ENCODE results near the gene STXBP4.

The STXBP4 gene

DNA sequence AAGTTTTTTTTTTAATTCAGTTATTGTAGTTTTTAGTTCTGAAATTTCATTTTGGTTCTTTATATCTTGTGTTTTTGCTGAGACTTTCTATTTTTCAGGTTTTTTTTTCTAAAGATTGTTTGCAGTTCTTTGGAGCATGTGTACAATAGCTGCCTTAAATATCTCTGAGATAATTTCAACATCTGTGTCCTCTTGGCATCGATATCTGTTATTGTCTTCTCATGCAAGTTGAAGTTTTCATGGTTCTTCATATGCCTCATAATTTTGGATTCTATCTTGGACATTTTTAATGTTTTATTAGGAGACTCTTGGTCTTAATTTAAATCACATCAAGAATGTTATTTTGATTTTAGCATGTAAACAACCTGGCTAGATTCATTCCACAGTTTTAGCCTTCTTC lies 22.9 kb upstream of the STXBP4 start:
- no peak for DNase-seq (ENCODE audit: low spot score)
- TF ChIP-seq, protein P1, sequence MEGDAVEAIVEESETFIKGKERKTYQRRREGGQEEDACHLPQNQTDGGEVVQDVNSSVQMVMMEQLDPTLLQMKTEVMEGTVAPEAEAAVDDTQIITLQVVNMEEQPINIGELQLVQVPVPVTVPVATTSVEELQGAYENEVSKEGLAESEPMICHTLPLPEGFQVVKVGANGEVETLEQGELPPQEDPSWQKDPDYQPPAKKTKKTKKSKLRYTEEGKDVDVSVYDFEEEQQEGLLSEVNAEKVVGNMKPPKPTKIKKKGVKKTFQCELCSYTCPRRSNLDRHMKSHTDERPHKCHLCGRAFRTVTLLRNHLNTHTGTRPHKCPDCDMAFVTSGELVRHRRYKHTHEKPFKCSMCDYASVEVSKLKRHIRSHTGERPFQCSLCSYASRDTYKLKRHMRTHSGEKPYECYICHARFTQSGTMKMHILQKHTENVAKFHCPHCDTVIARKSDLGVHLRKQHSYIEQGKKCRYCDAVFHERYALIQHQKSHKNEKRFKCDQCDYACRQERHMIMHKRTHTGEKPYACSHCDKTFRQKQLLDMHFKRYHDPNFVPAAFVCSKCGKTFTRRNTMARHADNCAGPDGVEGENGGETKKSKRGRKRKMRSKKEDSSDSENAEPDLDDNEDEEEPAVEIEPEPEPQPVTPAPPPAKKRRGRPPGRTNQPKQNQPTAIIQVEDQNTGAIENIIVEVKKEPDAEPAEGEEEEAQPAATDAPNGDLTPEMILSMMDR (IDR thresholded peaks at IDR 0.05; ENCODE audit: borderline replicate concordance, control extremely low read depth, extremely low read depth, insufficient read depth, missing control alignments), result no peak
- in situ Hi-C loops (cut with MboI; ENCODE audit: low sequenced_read_pairs, unreplicated experiment), result no loop called here

DNA sequence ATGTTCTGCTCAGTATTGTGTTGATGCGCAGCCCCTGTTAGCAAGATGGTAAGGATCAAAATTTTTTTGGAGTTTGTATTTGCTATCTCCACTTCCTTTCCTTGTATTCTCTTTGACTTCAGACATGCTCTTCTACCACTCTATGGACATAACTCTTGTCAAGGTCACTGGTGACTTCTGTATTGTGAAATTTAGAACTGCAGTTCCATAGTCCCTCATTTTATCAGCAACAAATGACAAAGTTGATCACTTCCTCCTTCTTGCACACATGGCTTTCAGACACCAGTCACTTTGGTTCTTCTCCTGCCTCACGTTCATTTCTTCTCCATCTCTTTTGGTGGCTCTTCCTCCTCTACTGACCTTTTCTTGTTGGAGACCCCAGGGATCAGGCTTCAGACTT lies 21.2 kb upstream of the STXBP4 start:
- DNase-seq (ENCODE audit: low spot score), result no peak
- TF ChIP-seq, protein P1 (IDR thresholded peaks at IDR 0.05; ENCODE audit: borderline replicate concordance, control extremely low read depth, extremely low read depth, insufficient read depth, missing control alignments), result no peak
- in situ Hi-C loops (cut with MboI; ENCODE audit: low sequenced_read_pairs, unreplicated experiment), result no loop called here

DNA sequence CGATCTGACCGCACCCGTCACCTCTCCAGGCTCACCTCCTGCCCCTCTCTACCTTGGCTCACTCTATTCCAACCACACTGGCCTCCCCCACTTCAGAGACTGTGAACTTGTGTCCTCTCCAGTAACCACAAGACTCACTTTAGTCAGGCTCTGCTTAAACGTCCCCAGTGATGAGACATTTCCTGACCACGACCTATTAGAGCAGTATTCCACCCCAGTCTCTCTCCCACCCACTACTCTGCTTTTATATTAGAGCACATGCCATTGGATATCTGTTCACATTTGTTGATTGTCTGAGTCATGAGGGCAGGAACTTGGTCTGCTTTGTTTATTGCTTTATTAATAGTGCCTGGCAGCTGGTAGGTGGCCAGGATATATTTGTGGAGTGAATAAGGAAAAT lies 20.2 kb upstream of the STXBP4 start:
- in situ Hi-C loops (cut with MboI; ENCODE audit: low sequenced_read_pairs, unreplicated experiment), result no loop called here
- DNase-seq (ENCODE audit: low spot score), result no peak
- TF ChIP-seq, protein P1 (IDR thresholded peaks at IDR 0.05; ENCODE audit: borderline replicate concordance, control extremely low read depth, extremely low read depth, insufficient read depth, missing control alignments), result no peak

DNA sequence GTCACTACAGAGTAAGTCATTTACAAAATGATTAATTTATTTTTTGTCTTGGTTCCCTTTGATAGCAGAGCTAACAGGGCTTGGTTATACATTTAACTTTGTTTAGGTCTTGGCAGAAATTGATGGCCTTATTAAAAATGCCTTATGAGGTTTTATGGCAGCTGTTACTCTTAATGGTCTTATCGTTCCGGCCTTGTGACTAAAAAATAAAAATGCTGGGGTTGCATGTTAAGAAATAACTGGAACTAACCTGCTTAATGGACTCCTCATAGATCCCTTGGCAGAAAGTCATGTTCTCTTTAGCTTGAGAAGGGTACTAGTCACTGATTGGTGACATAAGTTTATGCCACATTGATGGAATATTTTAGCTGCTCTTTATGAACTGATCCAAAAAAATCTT lies 18.4 kb upstream of the STXBP4 start:
- DNase-seq (ENCODE audit: low spot score), result no peak
- in situ Hi-C loops (cut with MboI; ENCODE audit: low sequenced_read_pairs, unreplicated experiment), result no loop called here
- TF ChIP-seq, protein P1 (IDR thresholded peaks at IDR 0.05; ENCODE audit: borderline replicate concordance, control extremely low read depth, extremely low read depth, insufficient read depth, missing control alignments), result no peak

DNA sequence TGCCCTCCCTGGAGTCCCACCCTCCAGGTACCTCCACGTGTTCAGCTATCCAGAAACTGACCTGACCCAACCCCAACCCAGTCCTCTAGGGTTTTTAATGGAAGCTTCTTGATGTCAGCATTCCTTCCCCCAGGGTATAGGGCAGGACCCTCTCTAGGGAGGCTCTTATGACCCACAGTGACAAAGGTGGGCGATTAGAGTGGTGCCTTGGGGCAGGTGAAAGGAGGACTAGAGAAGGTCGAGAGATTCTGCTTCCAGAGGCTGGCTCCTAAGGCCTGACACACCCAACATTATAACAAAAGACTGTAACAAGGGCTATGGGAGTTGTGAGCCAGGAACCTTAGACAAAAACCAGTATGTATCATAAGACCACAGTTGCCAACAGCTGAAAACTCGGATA lies 17.3 kb upstream of the STXBP4 start:
- no peak for DNase-seq (ENCODE audit: low spot score)
- in situ Hi-C loops (cut with MboI; ENCODE audit: low sequenced_read_pairs, unreplicated experiment), result no loop called here
- TF ChIP-seq, protein P1 (IDR thresholded peaks at IDR 0.05; ENCODE audit: borderline replicate concordance, control extremely low read depth, extremely low read depth, insufficient read depth, missing control alignments), result no peak

- in situ Hi-C loops (cut with MboI; ENCODE audit: low sequenced_read_pairs, unreplicated experiment), result no loop called here
- TF ChIP-seq, protein P1 (IDR thresholded peaks at IDR 0.05; ENCODE audit: borderline replicate concordance, control extremely low read depth, extremely low read depth, insufficient read depth, missing control alignments), result no peak
- no peak for DNase-seq (ENCODE audit: low spot score)
Measured at GRCh38 chr17:54956791-54957190, 11.8 kb upstream of the STXBP4 start.
